Left lung (tissue), 10 donors: ENCODE results near the gene CEPT1. TPM values are rescaled to one million over a fixed set of nuclear protein-coding genes. Genes with fewer than 3 reads are reported as not detected.

ENCODE experiments used
- ATAC-seq: fragments of 200-7000 bp; cut with Tn5 transposase; one replicate; pipeline ENCODE4 v1.9.1; 2020; ENCODE audit warnings: moderate library complexity
- DNase-seq, 4 donors: peaks; one replicate each; pipeline ENCODE4 v3.0.0-alpha.2; 2013 to 2020
- H3K27ac ChIP-seq, 2 donors: fragments of 200-600 bp; sonication (generic) in 1 of 2; one replicate each; pipeline versions ENCODE4 v1.5.0 to v1.8.0; 2020 to 2021
- H3K27me3 ChIP-seq, 2 donors: fragments of 200-600 bp; sonication (generic) in 1 of 2; one replicate each; pipeline versions ENCODE4 v1.5.0 to v1.8.0; 2020 to 2021
- H3K36me3 ChIP-seq, 2 donors: fragments of 200-600 bp; sonication (generic) in 1 of 2; one replicate each; pipeline versions ENCODE4 v1.5.0 to v1.8.0; 2020 to 2021
- H3K4me1 ChIP-seq, 2 donors: fragments of 200-600 bp; one replicate each; pipeline ENCODE4 v1.8.0; 2021
- H3K4me3 ChIP-seq, 2 donors: fragments of 200-600 bp; sonication (generic) in 1 of 2; one replicate each; pipeline versions ENCODE4 v1.5.0 to v1.8.0; 2020 to 2021; ENCODE audit warnings: mild to moderate bottlenecking in 1 of 2
- H3K9me3 ChIP-seq, 2 donors: fragments of 200-600 bp; sonication (generic) in 1 of 2; one replicate each; pipeline versions ENCODE4 v1.5.0 to v1.8.0; 2020 to 2021
- intact Hi-C, 2 donors: fragments of 100-400 bp; cut with DNase I; formaldehyde crosslinking; loops; one replicate each; pipeline versions ENCODE4 v1.11.2 to v1.14.2; 2022
- polyA plus RNA-seq, 6 donors: library from polyadenylated mRNA; unstranded; fragments of 120-200 nt; gene quantifications; one replicate each; pipeline ENCODE4 v1.2.1, GENCODE V29; 2013; ENCODE audit not compliant: insufficient read length in 6 of 6
- total RNA-seq, 2 donors: library from RNA; stranded (reverse); fragmentation: NEBNext Ultra II Directional; extraction: Animal tissue kit (Norgen Biotek cat#: 25700); gene quantifications; one replicate each; pipeline ENCODE4 v1.2.1, GENCODE V29; 2021
- TF ChIP-seq, protein P1 (sequence below), 2 donors: fragments of 200-600 bp; sonication (generic) in 1 of 2; IDR thresholded peaks; one replicate each; pipeline versions ENCODE4 v1.5.0 to v1.8.0; 2021; ENCODE audit warnings: antibody characterized with exemption in 2 of 2
- donor health status: DM: no; HTN: yes; CAD: no.
- donor health status: DM: no; HTN: no; CAD: no.

CEPT1 gene
- total and polyA plus RNA-seq, 8 donors = 40.4 to 66.3 (median 55.5) TPM

DNA sequence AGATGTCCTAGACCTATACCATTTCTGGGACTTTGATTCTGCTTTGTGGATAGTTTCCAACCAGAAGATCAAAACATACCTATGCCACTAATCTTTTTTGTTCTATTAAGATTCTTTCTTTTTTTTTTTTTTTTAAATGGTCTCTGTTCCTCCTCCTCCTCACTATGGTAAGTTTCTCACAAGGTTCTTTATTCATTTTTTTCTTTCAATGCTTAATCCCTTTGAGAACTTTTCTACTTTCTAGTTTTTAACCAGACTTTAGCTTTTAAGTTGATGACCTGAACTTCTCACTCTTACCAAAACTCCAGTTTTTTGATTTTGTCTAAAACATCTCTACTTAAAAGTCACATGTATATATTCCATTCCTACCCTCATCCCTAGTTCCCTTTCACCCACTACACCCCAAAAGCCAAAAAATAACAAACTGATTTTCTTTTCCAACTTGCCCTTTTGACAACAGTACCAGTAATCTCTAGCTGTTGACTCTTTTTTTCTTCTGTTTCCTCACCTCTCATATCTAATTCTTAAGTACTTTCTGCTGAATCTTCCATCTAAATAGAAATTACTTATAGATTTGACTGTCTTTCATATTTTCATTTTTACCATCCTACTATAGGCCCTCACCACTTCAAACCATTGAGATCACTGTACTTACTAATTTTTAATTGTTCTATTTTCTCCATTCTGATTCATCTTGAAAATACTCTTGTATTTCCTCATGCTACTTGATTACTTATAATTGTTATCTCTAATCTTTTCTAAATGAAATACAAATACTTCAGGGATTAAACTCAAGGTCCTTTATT is 6.1 kb downstream of the CEPT1 start:
- H3K36me3 ChIP-seq = peaks cover 0 to 38% of the 10 kb centered on the region in 2 donors
- peaks cover 0 to 61% of the 10 kb centered on the region in 2 donors for H3K4me1 ChIP-seq
- H3K4me3 ChIP-seq = no peak overlapping the region
- DNase-seq (no peak), ATAC-seq (no peak)
- H3K27ac ChIP-seq = no peak overlapping the region
- TF ChIP-seq, protein P1, sequence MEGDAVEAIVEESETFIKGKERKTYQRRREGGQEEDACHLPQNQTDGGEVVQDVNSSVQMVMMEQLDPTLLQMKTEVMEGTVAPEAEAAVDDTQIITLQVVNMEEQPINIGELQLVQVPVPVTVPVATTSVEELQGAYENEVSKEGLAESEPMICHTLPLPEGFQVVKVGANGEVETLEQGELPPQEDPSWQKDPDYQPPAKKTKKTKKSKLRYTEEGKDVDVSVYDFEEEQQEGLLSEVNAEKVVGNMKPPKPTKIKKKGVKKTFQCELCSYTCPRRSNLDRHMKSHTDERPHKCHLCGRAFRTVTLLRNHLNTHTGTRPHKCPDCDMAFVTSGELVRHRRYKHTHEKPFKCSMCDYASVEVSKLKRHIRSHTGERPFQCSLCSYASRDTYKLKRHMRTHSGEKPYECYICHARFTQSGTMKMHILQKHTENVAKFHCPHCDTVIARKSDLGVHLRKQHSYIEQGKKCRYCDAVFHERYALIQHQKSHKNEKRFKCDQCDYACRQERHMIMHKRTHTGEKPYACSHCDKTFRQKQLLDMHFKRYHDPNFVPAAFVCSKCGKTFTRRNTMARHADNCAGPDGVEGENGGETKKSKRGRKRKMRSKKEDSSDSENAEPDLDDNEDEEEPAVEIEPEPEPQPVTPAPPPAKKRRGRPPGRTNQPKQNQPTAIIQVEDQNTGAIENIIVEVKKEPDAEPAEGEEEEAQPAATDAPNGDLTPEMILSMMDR (IDR thresholded peaks at IDR 0.05) = no peak
- H3K27me3 ChIP-seq = no peaks in the 10 kb centered on the region
- H3K9me3 ChIP-seq = no peaks in the 10 kb centered on the region
- intact Hi-C loops = no loop called here

DNA sequence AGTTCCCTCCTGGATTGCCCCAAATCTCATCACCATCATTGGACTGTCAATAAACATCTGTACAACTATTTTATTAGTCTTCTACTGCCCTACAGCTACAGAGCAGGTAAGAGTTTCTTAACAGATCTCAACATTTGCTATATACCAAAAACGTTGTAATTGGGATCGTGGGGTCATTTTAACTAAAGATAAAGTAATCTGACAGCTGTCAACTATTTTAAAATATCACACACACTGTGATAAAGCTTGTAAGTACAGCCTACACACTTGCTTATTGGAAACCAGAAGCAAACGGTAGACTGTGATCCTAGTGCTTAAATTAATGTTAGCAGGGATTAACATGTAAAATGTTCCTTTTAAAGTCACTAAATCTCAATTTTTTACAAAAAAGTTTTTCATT is 7.9 kb downstream of the CEPT1 start:
- H3K4me3 ChIP-seq = no peak overlapping the region
- no peak for ATAC-seq
- H3K36me3 ChIP-seq = peaks cover 0 to 53% of the 10 kb centered on the region in 2 donors
- peaks cover 0 to 58% of the 10 kb centered on the region in 2 donors for H3K4me1 ChIP-seq
- no peak overlapping the region for H3K27ac ChIP-seq
- intact Hi-C loops = no loop called here
- no peaks in the 10 kb centered on the region for H3K27me3 ChIP-seq
- no peaks in the 10 kb centered on the region for H3K9me3 ChIP-seq
- TF ChIP-seq, protein P1 (IDR thresholded peaks at IDR 0.05) = no peak
- no peak for DNase-seq

DNA sequence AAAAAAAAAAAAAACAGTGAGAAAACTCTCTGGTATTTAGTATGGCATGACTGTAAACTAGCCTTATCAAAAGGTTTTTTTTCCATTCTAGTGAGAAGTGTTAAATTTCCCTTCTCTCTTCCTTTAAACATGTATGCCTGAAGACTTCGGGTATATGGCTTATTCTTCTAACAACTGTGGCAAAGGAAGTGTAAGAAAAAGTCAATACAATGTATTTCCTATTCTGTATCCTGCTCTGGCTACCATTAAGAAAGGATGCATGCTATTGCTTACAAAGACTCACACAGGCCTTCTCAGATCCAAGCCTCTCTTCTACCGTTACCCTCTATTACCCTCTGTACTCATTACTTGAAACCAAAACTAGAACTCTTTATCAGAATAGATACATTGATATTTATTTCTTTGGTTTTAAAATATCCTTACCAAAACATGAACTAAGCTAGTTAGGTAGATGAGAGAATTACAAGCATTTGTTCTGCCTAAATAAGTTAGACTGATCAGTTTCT is 8.4 kb downstream of the CEPT1 start:
- peaks cover 0 to 57% of the 10 kb centered on the region in 2 donors for H3K36me3 ChIP-seq
- intact Hi-C loops = no loop called here
- TF ChIP-seq, protein P1 (IDR thresholded peaks at IDR 0.05) = no peak

DNA sequence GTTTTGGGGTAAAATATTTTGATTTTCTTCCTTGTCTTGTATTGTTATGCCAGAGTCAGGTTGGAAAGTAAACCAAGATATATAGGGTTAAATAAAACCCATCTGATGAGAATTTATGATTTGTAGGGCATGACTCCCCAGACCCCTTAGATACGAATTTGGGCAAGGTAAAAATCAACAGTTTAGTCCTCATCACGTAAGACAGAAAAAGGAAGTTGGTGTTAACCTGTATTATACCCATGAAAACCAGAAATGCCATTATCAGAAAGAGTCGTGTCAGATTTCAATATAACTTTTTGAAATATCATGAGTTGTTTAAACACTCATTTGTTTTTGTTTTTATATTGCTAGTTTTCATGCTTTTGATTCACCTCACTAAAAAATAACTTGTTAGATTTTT is 11.8 kb downstream of the CEPT1 start:
- Histone ChIP-seq H3K36me3 (peaks cover 0 to 78% of the 10 kb centered on the region in 2 donors), H3K4me3 (no peak overlapping the region), H3K4me1 (peaks cover 0 to 45% of the 10 kb centered on the region in 2 donors)

More for the DNA sequence above, 8.4 kb downstream of the CEPT1 start:
- H3K9me3 ChIP-seq = no peaks in the 10 kb centered on the region
- no peak for ATAC-seq
- no peak overlapping the region for H3K27ac ChIP-seq
- no peak overlapping the region for H3K4me3 ChIP-seq
- H3K4me1 ChIP-seq = peaks cover 0 to 53% of the 10 kb centered on the region in 2 donors
- no peak for DNase-seq
- H3K27me3 ChIP-seq = no peaks in the 10 kb centered on the region

More for the DNA sequence above, 11.8 kb downstream of the CEPT1 start:
- Histone ChIP-seq H3K9me3 (no peaks in the 10 kb centered on the region), H3K27me3 (no peaks in the 10 kb centered on the region), H3K27ac (no peak overlapping the region)
- ATAC-seq (no peak), DNase-seq (no peak)
- TF ChIP-seq, protein P1 (IDR thresholded peaks at IDR 0.05) = no peak
- intact Hi-C loops = no loop called here
